Cerebellar cortex (tissue), 1 donor: ENCODE results near the gene H2AZ2.
A peak's percentile ranks its signal among the peaks of the same experiment; 100 is the strongest.
"Not testable (repeated sequence)": the region's sequence is repeated elsewhere in the genome, so short reads cannot be mapped to it uniquely, and the experiment has no call there.

ENCODE experiments used
- DNase-seq: peaks from one replicate; pipeline ENCODE4 v3.0.0-alpha.2; 2015; ENCODE audit warnings: low spot score

Gene H2AZ2

DNA sequence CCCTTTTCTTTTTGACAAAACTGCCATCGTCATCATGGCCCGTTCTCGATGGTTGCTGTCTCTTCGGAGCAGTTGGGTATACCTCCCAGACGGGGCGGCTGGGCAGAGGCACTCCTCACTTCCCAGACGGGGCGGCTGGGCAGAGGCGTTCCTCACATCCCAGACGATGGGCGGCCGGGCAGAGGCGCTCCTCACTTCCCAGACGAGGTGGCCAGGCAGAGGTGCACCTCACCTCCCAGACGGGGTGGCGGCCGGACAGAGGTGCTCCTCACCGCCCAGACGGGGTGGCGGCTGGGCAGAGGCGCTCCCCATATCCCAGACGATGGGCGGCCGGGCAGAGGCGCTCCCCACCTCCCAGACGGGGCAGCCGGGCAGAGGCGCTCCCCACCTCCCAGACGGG lies 22.9 kb upstream of the H2AZ2 start:
- DNase-seq, result not testable (repeated sequence)

DNA sequence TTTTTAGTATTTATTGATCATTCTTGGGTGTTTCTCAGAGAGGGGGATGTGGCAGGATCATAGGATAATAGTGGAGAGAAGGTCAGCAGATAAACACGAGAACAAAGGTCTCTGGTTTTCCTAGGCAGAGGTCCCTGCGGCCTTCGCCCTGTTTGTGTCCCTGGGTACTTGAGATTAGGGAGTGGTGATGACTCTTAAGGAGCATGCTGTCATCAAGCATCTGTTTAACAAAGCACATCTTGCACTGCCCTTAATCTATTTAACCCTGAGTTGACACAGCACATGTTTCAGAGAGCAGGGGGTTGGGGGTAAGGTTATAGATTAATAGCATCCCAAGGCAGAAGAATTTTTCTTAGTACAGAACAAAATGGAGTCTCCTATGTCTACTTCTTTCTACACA lies 22.4 kb upstream of the H2AZ2 start:
- DNase-seq, result not testable (repeated sequence)

DNA sequence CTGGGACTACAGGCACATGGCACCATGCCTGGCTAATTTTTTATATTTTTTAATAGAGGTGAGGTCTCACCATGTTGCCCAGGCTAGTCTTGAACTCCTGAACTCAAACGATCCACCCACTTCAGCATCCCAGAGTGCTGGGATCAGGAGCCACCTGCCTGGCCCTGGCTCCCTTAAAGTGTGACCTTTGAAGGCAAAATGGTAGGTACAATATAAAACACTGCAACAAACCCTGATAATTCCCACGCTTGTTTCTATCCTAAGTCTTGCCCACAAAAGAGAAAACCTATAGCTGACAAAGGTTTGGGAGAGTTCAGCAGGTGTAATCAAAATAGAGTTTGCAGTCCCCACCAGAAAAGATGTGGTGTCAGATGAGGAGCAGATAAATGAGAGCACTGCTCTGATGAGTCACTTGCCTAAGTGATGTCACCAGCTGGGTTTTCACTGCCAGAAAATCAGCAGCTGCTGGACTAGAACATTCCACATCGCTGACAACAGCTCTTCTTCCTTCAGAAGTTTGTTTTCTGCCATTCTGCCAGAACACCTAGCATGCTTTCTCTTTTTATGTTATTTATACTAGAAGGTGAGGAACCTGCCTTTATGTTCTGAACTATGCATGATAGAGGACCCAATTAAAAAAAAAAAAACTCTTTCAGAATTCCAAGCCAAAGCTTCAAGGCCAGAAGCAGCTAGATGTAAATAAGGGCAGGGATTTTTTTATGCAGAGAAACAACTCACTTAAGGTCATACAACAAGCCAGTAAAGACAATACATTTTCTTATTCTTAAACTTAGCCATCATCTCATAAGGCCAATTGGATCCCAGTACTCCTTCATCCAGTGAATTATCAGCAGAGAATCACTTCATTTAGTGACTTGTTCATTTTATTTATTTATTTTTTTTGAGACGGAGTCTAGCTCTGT lies 19.4 kb upstream of the H2AZ2 start:
- no peak for DNase-seq

DNA sequence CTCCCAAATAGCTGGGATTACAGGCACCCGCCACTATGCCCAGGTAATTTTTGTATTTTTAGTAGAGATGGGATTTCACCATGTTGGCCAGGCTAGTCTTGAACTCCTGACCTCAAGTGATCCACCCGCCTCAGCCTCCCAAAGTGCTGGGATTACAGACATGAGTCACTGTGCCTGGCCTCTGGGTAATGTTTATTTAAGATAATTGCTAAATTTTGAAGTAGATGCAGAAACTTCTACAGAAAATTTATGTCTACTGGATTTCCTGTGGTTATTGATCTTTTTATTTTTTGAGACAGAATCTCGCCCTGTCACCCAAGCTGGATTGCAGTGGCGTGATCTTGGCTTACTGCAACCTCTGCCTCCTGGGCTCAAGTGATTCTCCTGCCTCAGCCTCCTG lies 14.1 kb upstream of the H2AZ2 start:
- DNase-seq, result not testable (repeated sequence)

DNA sequence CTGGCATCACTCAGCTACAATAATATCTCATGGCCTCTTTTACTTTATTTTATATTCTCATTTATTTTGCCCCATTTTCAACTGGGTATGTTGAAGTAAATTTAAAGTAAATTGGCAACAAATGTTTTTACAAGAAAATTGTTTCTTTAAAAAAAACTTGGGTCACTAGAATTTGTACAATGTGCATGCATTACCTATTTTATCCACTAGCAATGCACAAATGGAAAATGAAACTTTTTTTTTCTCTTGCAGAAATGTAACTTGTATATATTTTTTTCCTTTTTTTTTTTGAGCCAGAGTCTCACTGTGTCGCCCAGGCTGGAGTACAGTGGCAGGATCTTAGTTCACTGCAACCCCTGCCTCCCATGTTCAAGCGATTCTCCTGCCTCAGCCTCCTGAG lies 10.3 kb upstream of the H2AZ2 start:
- no peak for DNase-seq

DNA sequence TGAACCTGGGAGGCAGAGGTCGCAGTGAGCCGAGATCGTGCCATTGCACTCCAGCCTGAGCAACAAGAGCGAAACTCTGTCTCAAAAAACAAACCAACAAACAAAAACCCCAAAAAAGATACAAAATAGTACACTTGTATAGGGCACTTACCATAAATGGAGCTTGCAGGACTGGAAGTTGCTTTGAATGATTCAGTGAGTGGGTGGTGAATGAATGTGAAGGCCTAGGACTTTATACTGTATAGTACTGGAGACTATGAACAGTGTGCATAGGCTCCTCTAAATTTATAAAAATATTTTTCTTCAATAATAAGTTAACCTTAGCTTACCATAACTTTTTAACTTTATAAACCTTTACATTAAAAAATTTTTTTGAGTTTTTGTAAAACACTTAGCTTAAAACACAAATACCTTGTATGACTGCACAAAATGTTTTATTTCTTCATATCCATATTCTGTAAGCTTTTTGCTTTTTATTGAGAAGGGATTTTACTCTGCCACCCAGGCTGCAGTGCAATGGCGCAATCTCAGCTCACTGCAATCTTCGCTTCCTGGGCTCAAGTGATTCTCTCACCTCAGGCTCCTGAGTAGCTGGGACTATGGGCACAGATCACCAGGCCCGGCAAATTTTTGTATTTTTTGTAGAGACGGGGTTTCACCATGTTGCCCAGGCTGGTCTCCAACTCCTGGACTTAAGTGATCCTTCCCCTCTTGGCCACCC lies 6.9 kb upstream of the H2AZ2 start:
- DNase-seq, result no peak

DNA sequence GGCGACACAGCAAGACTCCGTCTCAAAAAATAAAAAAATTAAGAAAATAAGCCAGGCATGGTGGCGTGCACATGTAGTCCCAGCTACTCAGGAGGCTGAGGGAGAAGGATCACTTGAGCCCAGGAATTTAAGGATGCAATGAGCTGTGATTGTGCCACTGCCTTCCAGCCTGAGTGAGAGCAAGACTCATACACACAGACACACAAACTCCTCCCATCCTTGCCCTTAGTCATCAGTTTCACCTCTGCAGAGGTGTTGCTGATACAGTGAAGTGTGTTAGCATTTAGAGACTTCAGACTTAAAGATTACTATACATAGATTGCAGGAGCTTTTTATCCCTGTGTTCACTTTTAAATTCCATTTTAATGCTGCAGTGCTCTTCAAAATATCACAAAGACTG lies 5.5 kb upstream of the H2AZ2 start:
- no peak for DNase-seq

DNA sequence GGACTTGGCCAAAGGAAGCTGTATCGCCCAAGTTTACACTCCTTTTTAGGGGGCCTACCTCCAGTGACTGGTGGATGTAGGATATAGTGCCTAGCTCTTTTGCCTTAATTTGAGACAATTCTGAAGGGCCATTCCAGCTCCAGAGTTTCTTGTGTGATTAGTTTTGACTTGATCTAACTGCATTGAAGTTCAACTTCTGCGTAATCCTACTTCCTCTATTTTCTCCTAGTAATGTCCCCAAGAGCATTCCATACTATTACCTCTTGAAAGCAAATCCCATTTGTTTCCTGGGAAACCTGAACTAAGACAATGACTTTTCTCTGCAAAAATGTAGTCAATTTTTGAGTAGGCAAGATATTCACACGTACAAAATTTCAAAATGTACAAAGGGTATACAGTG lies 4.7 kb upstream of the H2AZ2 start:
- DNase-seq, result no peak

DNA sequence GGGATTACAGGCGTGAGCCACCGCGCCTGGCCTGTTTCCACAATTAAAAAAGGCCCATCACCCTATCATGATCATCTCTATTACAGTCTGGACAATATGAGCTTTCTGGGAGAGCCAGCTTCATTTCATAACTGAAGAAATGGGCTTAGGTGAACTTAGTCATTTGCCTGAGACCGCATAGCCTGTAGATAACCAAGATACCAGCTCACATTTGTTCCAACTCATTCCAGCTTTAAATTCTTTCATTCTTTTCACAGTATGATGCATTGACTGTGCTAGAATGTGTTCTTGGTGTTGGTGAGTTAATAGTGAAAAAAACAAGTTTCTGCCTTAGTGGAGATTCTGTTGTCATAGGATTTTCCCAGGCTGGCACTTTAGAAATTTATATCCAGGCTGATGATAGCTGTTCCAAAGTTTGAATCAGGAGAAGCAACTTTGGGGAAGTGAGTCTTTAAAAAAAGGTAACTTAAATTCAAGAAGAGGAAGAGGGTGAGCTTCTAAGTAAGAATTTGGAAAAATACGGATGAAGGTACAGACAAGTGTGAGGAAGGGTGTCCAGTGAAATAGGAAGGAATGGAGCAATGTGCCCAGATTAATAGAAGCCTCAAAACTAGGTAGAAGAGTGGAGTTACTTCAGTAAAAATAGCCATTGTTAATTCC lies 2.1 kb upstream of the H2AZ2 start:
- no peak for DNase-seq

DNA sequence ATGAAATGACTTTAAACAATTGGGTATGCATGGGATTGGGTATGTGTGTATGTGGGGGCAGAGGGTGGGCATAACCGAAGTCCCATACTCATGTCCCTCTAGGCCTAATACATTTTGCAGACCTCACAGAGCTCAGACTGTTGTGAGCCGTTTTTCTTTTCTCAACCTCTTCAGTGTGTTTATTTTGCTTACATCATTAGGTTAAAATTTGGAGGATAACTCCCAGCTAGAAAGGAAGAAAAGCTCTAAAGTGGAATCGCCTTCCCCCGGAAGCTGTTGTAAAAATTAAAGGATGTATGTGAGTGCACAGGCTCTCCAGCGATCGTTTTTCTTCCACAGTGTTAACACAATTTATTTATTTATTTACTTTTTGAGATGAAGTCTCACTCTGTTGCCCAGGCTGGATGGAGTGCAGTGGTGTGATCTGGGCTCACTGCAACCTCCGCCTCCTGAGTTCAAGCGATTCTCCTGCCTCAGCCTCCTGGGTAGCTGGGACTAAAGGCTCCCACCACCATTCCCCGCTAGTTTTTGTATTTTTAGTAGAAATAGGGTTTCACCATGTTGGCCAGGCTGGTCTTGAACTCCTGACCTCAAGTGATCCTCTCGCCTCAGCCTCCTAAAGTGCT lies 1.5 kb upstream of the H2AZ2 start:
- DNase-seq, result no peak

DNA sequence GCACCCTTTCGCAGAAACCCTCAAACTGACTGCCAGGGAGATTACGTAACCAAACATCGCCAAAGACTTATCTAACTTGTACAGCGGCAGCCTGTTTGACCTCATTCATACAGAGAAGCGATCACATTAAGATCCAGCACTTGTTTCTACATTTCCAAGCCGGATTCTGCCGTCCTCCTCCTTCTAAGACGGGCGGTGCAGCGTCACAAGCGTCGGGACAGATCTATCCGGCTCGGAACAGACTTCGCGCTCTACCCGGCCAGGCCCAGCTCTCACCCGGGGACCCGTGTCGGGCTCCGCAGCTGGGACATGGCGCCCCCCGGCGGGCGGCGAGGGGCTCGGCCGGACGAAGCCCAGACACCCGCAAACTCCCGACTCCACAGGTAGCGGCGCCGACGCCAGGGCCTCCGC lies 373 bp downstream of the H2AZ2 start:
- DNase-seq, result peak; percentile 80

DNA sequence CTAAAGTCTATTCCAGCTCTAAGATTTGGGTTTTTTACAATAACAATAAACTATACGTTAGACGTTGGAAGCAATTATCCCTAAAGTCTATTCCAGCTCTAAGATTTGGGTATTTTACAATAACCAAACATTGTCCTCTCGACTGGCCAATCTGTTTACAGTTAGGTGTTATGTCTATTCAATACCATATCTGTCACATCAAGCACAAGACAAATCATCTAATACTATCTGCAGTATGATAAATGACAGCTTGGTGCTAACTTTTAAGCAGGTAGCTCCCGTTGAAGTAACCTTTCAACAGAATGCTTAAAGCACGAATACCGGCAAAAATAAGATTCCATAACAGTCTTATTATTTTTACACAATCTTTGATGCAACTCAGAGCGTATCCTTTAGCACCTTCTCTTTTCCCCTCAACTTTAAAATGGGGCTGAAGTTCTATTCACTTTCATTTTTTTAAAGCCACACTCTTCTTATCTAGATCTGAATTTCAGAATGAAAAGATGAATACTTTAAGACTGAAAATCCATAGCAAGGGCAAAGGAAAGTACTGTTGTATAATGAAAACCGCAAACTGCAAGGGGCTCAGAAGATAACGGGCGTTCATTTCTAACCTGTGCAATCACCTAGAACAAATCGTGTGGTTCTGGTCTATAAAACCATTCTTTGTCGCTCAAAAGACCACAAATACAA lies 925 bp downstream of the H2AZ2 start:
- DNase-seq, result peak; percentile 21

DNA sequence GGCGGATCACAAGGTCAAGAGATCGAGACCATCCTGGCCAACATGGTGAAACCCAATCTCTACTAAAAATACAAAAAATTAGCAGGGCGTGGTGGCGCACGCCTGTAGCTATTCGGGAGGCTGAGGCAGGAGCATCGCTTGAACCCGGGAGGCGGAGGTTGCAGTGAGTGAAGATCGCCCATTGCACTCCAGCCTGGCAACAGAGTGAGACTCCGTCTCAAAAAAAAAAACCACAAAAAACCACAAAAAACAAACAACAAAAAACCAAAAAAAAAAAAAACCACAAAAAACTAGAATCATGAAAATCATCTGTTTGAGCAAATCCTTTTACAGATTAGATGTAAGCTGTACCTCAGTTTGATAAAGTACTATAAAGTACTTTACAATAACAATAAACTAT lies 1.5 kb downstream of the H2AZ2 start:
- not testable (repeated sequence) for DNase-seq

DNA sequence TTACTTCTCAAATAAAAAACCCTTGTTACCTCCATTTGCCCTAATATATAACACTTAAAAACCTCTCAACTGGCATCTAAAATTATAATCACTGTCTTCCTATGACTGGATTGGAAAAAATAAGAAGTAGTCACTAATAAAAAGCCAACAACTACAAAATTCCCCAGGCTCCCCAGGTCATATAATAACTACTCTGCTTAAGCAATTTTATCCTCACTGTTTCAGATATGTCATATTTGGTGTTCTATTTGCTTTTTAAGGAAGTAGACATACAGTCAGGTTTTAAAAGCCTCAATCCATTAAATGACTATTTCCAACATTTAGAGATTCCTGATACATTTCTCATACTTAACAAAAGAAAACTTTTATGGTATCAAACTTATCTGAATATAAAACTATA lies 2.4 kb downstream of the H2AZ2 start:
- no peak for DNase-seq

DNA sequence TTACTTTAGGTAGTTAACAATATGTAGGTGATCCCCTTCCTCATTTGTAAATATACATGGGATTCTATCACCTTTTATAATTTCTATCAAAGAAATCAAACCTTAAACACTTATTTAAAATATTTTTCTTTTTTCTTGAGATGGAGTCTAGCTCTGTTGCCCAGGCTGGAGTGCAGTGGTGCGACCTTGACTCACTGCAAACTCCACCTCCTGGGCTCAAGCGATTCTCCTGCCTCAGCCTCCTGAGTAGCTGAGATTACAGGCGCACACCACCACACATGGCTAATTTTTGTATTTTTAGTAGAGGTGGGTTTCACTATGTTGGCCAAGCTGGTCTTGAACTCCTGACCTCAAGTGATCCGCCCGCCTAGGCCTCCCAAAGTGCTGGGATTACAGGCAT lies 4.4 kb downstream of the H2AZ2 start:
- DNase-seq, result not testable (repeated sequence)

DNA sequence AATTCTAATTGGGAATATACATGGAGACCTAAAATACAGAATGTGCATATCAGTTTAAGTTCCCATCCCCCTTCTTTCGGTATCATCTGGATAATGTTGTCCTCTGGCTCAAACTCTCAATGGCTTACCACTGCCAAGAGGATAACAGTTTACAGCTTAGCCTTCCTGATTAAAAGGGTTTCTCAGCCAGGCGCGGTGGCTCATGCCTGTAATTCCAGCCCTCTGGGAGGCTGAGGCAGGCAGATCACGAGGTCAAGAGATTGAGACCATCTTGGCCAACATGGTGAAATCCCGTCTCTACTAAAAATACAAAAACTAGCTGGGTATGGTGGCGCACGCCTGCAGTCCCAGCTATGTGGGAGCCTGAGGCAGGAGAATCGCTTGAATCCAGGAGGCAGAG lies 5.2 kb downstream of the H2AZ2 start:
- DNase-seq, result not testable (repeated sequence)

DNA sequence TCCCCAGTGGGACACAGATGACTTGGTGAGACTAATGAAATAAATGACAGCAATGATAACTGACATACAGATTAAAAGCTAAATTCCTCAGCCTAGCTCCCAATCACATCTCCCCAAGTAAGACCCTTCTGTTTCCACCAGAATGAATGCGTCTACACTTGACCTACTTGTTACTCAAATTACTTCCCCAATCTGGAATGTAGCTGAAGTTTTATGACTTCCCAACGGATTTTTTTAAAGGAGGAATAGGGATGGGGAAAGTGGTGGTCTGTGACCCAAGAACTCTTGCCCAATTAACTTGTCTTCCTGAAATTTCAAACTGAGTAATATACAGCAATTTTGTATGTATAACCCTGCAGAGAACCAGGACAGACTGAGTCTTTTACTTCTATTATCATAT lies 9.1 kb downstream of the H2AZ2 start:
- DNase-seq, result no peak

DNA sequence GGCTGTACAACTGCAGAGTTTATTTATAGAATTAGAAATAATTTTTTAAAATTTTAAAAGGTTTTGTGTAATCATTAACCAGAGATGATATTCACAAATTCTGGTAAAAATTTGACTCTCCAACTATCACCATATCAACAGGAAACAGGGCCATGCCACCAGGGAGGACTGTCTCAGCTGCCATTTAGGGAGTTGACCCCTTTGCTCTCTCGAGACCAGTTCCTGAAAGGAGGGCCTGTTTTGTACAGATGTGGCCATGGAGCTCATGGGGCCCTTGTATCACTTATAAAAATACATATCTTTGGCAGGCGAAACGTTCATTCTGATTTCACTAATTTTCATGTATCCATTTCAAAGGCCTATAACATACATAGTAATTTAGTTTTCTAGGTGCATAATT lies 20.3 kb downstream of the H2AZ2 start:
- no peak for DNase-seq

DNA sequence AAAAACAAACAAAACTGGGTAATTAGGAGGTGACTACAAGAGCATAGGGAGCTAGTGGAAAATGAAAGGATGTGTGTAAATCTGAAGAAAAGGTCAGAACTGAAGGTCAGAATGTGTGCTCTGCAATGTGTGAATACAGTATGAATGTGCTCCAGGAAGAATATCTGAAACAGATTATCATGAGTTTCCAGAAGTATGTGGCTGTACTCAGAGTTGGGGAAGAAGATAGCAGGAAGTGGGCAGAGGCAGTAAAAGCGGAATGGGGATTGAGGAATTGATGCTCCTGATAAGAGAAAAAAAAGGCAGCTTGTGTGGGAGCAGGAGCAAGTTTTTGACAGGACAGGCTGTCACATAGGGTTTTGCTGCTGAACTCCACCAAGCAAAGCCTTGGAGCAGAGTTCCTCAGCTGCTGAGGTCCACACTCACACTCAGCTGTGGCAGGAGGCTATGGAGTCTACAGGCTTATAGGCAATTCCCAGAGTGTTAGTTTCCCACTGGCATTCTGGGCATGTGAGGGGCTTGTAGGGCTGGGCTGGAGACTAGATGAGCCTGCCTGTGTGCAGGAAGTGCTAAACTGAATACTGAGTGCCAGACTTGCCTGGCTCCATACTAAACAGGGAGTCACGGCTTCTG lies 22.9 kb downstream of the H2AZ2 start:
- no peak for DNase-seq

DNA sequence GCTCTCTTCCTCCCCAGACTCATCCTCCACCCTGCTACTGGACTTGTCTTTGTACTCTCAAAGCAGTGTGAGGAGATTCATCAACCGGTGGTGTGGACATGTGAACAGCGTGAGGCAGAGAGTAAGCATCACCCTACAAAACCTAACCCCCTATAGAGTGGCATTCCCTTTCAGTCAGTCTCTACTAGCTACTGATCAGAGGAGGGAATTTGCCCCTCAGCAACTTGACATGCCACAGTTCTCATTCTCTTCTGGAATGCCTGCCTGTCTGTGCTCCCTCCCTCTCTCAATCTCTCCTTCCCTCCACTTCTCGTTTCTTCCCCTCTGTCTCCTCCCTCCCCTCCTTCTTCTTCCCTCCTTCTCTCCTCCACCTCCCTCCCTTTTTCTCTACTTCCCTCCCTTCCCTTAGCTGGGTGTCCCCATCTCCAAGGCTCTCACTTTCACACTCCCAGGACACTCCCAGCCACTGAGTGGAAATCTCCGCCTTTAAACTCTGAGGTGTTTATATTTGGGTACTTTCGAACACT lies 24.6 kb downstream of the H2AZ2 start:
- DNase-seq, result no peak

DNA sequence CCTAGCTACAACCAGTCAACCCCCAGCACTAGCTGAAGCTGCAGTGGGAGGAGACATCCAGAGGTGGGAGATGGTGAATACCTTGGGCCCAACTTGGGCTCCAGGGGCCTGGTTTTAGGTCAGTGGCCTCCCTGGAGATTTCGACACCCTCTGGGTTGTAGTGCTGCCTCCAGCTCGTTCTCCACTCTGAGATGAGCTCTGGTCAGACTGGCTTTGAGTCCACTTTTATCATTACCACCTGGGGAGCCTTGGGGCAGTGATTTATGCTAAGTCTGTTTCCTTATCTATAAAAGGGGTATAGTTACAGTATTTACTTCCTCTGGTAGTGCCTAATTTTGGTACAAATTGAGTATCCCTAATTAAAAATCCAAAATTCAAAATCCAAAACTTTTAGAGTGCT lies 28.6 kb downstream of the H2AZ2 start:
- no peak for DNase-seq
